Stimulated activated CD4-positive, alpha-beta T cell treated with anti-CD3 and anti-CD28 coated beads, Interleukin-4, amount 100 ng/mL, for 1 hour (primary cell): ENCODE measurements around the gene LTF.

ENCODE experiments used
- DNase-seq: peaks from one replicate; pipeline ENCODE4 v3.0.0-alpha.2; 2020

The LTF gene

GRCh38 chr3:46467562-46467961 is 2.9 kb upstream of the LTF start:
- no peak for DNase-seq

GRCh38 chr3:46466871-46467403 is 2.2 kb upstream of the LTF start:
- no peak for DNase-seq

GRCh38 chr3:46466273-46466672 is 1.6 kb upstream of the LTF start:
- DNase-seq, result no peak

- DNase-seq, result no peak
These were observed 453 bp upstream of the LTF start for GRCh38 chr3:46465196-46465520.

- DNase-seq, result no peak
These were observed 850 bp downstream of the LTF start for GRCh38 chr3:46463868-46464241.

- DNase-seq, result no peak
These were observed 1.4 kb downstream of the LTF start for GRCh38 chr3:46463120-46463867.

- no peak for DNase-seq
These were observed 2.2 kb downstream of the LTF start for GRCh38 chr3:46462511-46462910.

GRCh38 chr3:46462111-46462510 is 2.6 kb downstream of the LTF start:
- no peak for DNase-seq

- no peak for DNase-seq
These were observed 4.7 kb downstream of the LTF start for GRCh38 chr3:46460051-46460450.

- no peak for DNase-seq
These were observed 8.6 kb downstream of the LTF start for GRCh38 chr3:46456118-46456517.

GRCh38 chr3:46455231-46456115 is 9.2 kb downstream of the LTF start:
- no peak for DNase-seq

GRCh38 chr3:46454606-46455005 is 10.1 kb downstream of the LTF start:
- no peak for DNase-seq

- DNase-seq, result no peak
These were observed 10.5 kb downstream of the LTF start for GRCh38 chr3:46454209-46454595.

GRCh38 chr3:46453526-46454208 is 11.0 kb downstream of the LTF start:
- no peak for DNase-seq

GRCh38 chr3:46449755-46450552 is 14.8 kb downstream of the LTF start:
- no peak for DNase-seq

- DNase-seq, result no peak
These were observed 16.0 kb downstream of the LTF start for GRCh38 chr3:46448721-46449120.

GRCh38 chr3:46447228-46447985 is 17.3 kb downstream of the LTF start:
- no peak for DNase-seq

GRCh38 chr3:46442576-46443530 is 21.9 kb downstream of the LTF start:
- DNase-seq, result no peak

GRCh38 chr3:46440531-46441294 is 24.0 kb downstream of the LTF start:
- no peak for DNase-seq

GRCh38 chr3:46438831-46439230 is 25.9 kb downstream of the LTF start:
- DNase-seq, result no peak
